HG03432 (cell line): ENCODE results near the gene ZNF674.

Source experiments
- ATAC-seq: cut with Tn5 transposase; IDR thresholded peaks from one replicate; pipeline ENCODE4 v1.9.1; 2021; ENCODE audit warnings: mild to moderate bottlenecking, moderate library complexity; ENCODE audit not compliant: unreplicated experiment

Gene ZNF674

DNA sequence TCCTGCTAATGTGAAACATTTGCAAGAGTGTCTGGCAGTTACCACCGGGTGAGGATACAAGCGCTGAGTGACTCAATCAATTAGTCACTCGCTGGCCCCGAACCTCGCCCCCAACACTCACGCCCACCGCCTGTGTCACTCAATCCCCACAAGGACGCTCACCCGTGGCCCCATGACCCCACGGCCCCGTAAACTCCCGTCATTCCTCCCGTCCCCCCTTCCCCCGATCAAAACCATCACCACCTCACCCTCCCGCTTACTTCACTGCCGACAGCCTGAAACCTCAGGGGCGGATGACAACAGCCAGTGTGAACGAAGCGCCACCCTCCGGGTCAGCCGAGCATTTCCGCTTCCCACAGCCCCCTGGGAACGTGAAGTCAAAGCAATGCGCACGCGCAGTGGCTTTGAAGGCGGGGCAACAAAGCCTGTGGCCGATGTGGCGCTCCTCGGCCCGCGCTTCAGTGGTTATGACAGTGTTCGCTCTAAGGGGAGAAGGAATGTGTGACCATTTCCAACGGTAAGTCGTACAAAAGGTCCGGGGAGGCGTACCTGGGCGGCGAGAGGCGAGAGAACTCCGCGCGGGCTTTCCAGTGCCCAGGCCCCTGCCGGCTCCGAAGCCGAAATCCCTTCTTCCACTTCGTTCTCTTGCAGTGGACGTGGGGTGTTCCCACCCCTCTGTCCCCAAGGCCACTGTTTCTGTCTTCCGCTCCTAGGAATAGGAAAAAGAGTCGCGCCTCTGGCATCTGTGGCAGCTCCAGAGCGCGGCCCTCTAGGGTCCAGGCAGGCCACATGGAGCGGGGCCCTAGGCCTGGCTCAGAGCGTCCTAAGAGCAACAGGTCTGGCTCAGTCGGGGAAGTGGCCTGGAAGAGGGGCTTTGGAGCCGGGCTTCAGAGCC lies at the start of gene ZNF674:
Gene ZNF674 (minus strand): TSS at position 311 of the 895 bp plus-strand sequence. CDS start 3,334 bp downstream, outside the sequence.
- ATAC-seq: peak; percentile 93

DNA sequence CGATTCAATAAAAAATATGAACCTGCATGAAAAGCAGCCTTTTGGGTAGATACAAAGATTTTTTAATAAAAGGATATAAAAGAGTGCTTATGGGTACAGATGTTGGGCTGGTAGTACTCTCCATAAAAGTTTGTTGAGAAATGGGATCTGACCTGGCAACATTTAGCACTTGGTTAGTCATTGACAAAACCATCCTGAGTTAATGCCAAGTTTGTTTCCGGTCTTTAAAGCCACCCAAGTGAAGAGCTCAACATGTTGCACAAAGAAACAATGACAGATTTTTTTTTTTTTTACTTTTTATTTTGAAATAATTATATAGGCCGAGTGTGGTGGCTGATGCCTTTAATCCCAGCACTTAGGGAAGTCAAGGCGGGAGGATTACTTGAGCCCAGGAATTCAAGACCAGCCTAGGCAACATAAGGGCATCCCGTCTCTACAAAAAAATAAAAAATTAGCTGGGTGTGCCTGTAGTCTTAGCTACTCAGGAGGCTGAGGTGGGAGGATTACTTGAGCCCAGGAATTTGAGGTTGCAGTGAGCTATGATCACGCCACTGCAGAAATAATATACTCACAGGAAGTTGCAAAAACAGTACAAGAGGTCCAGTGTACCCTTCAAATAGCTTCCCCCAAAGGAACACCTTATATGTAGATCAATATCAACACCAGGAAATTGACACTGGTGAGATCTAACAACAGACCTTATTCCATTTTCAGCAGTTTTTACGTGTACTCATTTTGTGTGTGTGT lies 44.9 kb upstream of the ZNF674 start:
- ATAC-seq: no peak

DNA sequence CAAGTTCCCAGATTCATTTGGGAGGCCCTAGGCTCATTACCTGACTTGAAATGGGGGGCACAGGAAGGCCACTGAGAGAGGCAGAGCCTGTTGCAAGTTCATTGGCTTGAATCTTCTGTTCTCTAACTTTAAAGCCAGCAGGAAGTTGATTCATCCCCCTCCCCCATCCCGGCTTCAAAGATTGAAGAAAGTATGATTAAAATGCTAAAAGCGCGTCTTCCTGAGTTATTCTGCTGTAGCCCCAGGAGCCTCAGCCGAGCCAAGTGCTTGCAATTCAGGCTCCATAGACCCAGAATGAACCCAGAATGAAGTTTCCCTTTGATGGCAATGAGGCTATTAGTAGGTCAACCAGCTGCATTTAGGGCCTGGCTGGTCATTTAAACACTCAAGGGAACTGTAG lies 43.0 kb upstream of the ZNF674 start:
- ATAC-seq: no peak

DNA sequence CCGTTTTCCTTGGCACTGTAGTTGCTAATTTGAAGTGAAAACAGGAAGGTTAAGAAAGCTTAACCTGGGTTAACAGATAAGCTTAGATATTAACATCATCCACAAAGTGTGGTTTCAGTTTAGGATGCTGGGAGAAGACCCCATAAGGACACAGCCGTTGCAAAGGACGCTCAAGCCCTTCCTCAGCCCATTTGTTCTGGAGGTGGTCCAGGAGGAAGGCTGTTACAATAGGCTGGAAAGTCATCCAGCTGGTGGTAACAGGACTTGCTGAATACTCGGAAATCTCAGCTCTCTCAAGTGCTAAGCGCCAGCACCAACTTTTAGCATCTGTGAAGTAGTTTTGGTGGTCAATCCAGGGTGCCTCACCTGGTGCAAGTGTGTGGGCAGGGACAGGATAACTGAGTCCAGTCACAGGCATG lies 42.5 kb upstream of the ZNF674 start:
- ATAC-seq: no peak

DNA sequence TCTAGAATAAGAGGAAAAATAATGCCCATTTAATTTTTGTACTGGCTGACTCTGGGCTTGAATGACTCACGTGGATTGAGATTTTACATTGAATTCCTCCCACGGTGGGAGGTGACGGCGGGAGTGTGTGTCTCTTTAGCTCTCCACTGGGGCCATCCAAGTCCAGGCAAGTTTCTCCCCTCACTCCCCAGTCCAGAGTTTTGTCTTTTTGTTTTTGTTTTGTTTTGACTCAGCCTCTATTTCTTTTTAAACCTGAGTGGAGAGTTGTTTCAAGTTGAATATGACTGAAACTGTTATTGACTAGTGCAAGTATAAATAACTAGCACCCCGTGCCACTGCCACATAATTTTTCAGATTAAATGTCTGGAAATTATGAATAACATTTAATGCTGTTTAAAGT lies 41.9 kb upstream of the ZNF674 start:
- ATAC-seq: peak; percentile 79

DNA sequence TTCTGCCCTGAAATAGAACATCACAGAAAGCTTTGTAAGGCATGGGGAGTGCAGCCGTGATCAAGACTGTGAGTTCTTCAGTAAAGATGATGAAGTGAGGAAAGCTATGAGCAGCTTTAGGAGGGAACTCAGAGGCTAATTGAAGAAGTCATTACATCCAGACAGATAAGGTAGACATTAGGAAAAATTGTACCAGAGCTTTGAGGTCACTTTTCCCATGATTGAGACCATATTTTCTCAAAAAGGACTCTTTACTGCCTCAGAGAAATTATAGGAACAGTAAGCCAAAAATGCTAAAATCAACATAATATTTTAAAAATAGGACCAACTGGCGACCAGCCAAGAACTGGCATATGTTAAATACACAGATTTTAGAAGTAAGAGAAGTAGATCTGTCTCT lies 39.5 kb upstream of the ZNF674 start:
- ATAC-seq: no peak

DNA sequence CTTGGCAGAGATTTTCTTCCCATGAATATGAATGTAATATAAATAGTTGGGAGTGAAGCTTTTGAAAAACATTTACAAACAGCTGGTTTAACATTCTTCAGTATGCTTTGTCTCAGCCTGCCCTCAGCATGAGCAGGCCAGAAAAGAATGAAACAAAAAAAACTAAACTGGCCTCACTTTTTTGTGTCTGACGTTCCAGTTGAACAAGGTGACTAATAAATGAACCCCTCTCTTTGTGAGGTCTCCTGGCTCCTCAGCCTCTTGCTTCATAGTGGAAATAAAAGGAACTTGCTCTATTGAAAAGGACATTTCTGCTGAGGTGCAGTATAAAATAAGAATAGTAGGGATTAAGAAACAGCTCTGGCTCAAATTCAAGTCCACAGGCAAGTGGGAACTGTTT lies 37.7 kb upstream of the ZNF674 start:
- ATAC-seq: no peak

DNA sequence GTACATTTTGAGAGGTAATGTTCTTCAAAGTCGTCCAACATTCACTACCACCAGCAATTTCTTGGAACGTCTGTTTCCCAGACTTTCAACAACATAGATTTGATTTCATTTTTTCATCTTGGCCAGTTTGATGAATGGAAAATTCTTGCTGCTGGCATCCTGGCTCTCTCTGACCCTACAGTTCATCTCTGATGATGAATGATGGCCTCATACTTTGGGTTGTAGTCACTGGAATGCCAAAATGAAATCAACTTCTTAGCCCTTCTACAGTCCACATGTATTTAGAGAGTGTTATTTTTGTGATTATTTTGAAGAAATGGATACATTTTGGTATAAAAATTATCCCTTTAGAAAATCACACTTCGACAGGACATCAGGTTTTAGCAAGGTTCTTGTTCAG lies 37.1 kb upstream of the ZNF674 start:
- no peak for ATAC-seq

DNA sequence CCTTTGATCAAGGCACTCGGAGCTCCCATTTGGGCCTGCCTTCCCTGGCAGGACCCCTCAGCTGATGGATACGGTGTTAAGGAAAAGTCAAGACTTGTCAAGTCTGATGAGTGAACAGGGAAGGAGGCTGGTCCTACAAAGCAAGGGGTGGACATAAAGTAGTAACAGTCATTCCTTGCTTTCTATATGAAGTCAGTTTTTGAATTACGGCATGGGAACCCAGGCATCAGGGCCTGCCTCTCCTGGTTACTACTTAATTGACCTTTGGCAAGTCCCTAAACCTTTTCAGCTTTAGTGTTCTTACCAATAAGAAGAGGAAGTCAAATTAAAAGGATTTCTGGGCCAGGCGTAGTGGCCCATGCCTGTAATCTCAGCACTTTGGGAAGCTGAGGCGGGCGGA lies 35.4 kb upstream of the ZNF674 start:
- ATAC-seq: no peak

DNA sequence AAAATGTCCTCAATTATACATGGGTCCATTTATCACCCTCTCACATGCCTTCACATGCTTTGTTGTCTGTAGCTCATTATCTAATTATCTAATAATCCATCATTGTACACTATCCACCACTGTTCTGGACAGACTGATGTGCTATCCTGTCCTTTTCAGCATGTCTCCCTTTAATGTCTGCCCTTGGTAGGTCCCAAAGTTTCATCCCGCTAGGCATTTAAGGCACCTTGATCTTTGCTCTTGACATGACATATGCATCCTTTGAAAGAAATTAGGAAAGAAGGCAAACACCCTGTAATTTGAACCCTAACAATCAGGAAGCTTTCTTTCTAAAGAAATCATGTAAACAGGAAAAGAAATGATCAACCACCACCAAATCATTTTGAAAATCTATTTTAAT lies 34.0 kb upstream of the ZNF674 start:
- ATAC-seq: no peak

DNA sequence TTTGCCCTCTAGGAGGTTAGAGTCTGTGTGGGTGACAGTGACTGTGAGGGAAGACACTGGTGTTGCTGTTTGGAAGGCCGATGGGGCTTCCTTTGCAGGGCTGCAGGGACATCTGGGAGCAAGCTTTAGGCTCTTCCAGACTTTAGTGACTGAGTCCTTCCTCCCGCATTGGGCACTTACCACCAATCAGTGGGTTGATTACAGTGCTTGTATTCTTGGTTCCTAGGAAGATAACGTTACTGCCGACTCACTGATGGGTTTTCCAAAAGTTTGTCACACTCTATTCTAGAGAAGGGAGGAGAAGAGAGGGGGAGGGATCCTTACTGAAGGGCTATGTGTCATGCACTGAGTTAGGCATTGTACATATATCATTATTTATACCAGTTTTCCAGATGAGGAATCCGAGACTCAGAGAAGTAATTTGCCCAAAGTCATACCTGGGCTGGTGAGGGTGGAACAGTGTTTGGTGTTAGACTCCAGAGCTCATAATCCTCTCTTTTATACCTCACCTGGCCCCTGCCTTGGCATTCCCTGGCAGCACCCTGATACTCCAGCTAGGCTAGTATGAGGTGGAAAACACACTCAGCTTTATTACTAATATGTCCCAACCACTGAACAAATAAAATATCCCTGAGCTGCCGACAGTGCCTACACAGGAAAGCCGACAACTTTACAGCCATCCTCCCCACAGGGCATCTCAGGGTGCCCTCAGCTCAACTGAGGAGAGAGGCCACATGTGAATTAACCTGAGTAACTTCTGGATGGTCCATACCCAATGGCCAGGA lies 32.2 kb upstream of the ZNF674 start:
- no peak for ATAC-seq

DNA sequence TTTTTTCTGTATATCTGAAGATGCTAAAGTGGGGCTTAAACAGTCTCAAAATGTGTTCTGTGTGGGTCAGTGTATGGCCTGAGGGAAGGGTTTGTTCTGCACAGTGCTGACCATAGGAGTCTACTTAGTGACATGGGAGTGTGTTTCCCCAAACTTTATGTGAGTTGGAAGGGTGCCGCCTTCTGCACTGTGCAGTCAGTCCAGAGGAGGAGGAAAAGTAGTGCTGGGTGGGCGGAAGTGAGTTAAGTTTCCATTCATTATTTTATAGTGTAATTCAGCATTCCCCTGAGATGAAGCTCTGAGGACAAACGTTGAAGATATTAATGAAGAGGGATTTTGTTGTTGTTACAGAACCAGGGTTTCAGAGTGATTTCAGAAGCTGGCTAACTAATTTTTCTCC lies 31.2 kb upstream of the ZNF674 start:
- no peak for ATAC-seq

DNA sequence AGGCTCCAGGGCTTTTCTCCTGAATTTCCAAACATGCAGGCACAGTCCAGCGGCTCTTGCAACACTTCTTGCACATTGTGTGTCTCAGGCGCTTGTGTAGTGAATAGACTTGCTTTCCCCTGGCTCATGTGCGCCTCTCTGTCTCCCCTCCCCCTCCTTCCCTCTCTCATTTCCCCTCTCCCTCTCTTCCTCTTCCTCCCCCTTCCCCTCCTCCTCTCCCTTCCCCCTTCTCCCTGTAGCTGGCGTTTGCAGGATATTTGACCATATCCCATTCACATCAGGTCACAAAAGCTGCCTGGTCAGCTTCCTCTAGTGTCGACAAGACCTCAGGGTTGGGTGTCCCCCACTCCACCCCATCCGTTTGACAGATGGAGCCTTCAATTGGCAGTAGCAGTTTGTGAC lies 30.8 kb upstream of the ZNF674 start:
- ATAC-seq: no peak

DNA sequence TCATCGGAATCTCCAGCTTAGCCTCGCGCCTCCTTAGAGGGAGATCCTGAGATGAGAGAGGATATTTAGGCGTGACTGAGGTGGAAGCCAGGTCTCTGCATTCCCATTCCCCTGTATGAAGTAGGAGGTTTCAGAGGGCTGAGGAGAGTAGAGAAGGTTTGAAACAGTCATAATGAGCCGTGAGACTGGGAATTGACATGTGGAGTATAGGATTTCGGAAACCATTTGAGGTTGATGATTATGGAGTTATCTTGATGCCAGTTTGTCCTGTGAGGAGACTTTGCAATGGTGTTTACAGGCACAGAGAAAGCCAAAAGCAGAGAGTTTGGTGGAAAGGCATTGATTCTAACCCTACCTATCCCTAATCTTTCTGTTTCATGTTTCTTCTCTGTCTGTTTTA lies 30.4 kb upstream of the ZNF674 start:
- no peak for ATAC-seq

DNA sequence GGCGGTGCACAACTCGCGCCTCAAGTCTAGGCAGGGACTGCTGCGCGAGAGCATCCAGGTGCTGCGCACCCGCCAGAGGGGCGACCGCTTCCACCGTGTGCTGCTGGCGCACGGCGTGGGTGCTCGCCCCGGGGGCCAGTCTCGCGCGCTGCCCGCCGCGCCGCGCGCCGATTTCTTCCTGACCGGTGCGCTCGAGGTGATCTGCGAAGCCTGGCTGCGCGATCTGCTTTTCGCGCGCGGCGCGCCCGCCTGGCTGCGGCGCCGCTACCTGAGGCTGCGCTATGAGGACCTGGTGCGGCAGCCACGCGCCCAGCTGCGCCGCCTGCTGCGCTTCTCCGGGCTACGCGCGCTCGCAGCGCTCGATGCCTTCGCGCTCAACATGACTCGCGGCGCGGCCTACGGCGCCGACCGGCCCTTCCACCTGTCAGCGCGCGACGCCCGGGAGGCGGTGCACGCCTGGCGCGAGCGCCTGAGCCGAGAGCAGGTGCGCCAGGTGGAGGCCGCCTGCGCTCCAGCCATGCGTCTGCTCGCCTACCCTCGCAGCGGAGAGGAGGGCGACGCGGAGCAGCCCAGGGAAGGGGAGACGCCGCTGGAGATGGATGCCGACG lies 29.7 kb upstream of the ZNF674 start:
- ATAC-seq: peak; percentile 20

DNA sequence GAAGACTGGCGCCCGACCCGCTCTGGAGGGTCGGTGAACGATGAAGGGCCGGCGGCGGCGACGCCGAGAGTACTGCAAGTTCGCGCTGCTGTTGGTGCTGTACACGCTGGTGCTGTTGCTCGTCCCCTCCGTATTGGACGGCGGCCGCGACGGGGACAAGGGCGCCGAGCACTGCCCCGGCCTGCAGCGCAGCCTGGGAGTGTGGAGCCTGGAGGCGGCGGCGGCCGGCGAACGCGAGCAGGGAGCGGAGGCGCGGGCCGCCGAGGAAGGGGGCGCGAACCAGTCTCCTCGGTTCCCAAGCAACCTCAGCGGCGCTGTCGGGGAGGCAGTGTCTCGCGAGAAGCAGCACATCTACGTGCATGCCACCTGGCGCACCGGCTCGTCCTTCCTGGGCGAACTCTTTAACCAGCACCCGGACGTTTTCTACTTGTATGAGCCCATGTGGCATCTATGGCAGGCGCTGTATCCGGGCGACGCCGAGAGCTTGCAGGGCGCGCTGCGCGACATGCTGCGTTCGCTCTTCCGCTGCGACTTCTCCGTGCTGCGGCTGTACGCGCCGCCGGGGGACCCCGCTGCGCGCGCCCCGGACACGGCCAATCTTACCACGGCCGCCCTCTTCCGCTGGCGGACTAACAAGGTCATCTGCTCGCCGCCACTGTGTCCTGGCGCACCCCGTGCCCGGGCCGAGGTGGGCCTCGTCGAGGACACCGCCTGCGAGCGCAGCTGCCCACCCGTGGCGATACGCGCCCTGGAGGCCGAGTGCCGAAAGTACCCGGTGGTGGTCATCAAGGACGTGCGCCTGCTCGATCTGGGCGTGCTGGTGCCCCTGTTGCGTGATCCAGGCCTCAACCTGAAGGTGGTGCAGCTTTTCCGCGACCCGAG lies 28.9 kb upstream of the ZNF674 start:
- ATAC-seq: peak; percentile 46

DNA sequence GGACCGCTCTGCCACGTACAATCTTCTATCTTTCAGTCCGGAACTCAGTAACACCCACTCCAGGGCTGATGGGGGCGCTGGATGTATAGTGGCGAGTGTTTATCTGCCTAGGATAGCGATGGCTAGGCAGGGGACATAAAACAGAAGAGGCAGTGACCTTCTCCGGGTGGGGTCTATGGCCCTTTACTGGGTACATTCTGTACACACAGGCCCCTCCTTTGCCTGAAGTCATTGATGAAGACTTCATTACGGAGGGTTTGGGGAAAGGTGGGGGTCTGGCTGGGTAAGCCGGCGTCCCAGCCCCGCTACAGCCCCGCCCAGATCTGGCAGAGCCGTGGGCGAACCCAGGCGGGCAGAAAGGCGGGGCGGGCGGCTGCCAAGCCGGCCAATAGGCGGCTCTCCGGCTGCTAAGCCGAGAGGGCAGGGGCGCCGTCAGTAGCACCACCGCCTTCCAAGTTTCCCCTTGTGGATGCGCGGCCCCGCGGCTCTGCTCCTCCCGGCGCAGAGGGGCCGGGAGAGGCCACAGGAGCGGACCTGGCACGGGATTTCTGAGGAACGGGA lies 28.2 kb upstream of the ZNF674 start, which contains the start of gene CHST7:
Gene CHST7 (plus strand): TSS at position 435 of the 561 bp plus-strand sequence. CDS start 167 bp downstream, outside the sequence.
- ATAC-seq: peak; percentile 64

DNA sequence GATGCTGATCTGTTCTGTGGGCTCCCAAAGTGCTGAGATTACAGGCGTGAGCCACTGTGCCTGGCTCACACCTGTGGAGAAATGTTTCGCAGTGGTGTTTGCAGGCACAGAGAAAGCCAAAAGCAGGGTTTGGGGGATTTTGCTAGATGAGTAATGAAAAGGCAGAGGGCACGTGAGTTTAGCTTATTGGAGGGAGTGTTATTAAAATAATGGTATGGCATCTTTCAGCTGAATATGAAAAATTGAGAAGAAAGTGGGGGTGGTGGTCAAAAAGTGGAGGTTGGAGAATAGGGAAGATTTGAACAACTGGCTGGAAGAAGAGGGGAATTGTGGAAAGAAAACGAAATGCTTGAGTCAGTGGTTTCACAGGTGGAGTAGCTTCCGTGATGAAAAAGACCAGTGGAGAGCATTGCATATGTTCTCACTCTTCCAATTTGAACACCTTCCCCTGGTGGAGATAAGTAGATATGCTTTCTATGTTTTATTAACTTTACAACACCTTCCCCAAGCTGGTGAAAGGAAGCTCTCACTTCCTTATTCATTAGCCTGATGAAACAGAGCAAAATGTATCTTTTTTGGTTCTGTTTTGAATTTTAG lies 27.2 kb upstream of the ZNF674 start:
- peak; percentile 35 for ATAC-seq
